ENCODE results near the gene NTNG2. TPM values are rescaled to one million over a fixed set of nuclear protein-coding genes. Genes with fewer than 3 reads are reported as not detected.

NTNG2 gene
- total and polyA plus RNA-seq, 7 donors = 0.01 to 1.3 (median 0.20) TPM

GRCh38 chr9:132288966-132289365, 127.1 kb downstream of the NTNG2 start:
- 88 to 92% (median 89%) methylated on average over 2 of the region's 2 CpGs for WGBS, 3 donors
- TF ChIP-seq, protein P1, sequence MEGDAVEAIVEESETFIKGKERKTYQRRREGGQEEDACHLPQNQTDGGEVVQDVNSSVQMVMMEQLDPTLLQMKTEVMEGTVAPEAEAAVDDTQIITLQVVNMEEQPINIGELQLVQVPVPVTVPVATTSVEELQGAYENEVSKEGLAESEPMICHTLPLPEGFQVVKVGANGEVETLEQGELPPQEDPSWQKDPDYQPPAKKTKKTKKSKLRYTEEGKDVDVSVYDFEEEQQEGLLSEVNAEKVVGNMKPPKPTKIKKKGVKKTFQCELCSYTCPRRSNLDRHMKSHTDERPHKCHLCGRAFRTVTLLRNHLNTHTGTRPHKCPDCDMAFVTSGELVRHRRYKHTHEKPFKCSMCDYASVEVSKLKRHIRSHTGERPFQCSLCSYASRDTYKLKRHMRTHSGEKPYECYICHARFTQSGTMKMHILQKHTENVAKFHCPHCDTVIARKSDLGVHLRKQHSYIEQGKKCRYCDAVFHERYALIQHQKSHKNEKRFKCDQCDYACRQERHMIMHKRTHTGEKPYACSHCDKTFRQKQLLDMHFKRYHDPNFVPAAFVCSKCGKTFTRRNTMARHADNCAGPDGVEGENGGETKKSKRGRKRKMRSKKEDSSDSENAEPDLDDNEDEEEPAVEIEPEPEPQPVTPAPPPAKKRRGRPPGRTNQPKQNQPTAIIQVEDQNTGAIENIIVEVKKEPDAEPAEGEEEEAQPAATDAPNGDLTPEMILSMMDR (IDR thresholded peaks at IDR 0.05) = no peak
- peaks cover 6 to 68% of the 10 kb centered on the region in 2 donors for H3K36me3 ChIP-seq (ENCODE audit: insufficient read depth in 1 of 2, low read depth in 1 of 2)
- no peak overlapping the region for H3K27ac ChIP-seq
- no peaks in the 10 kb centered on the region for H3K27me3 ChIP-seq (ENCODE audit: insufficient read depth in 3 of 3, low read length in 2 of 3)
- peaks cover 10% of the 10 kb centered on the region for H3K4me1 ChIP-seq
- intact Hi-C loops (cut with DNase I) = loop anchor here (10.0 kb wide), 1 partner anchor 1154 kb away; no protein-coding TSS in a partner anchor
- H3K4me3 ChIP-seq = no peak overlapping the region
- no peaks in the 10 kb centered on the region for H3K9me3 ChIP-seq
- ATAC-seq = no peak
- DNase-seq = no peak

- H3K4me3 ChIP-seq = no peak overlapping the region
- H3K27me3 ChIP-seq (ENCODE audit: insufficient read depth in 3 of 3, low read length in 2 of 3) = no peaks in the 10 kb centered on the region
- 92 to 95% (median 93%) methylated on average over 13 of the region's 13 CpGs for WGBS, 3 donors
Observed at GRCh38 chr9:132293145-132293721, 131.4 kb downstream of the NTNG2 start.

More at GRCh38 chr9:132293145-132293721, 131.4 kb downstream of the NTNG2 start:
- no peak for ATAC-seq
- no peaks in the 10 kb centered on the region for H3K9me3 ChIP-seq
- TF ChIP-seq, protein P1 (IDR thresholded peaks at IDR 0.05) = no peak
- H3K27ac ChIP-seq = no peak overlapping the region
- peaks cover 6 to 68% of the 10 kb centered on the region in 2 donors for H3K36me3 ChIP-seq (ENCODE audit: insufficient read depth in 1 of 2, low read depth in 1 of 2)
- no peak for DNase-seq
- H3K4me1 ChIP-seq = peaks cover 10% of the 10 kb centered on the region
- intact Hi-C loops (cut with DNase I) = loop anchor here in 1 of 2 donors (5.0 kb wide), 1 partner anchor 34 kb away; no protein-coding TSS in a partner anchor

Other genes starting within 250 kb of the NTNG2 start
- 10 to 100 TPM; 10.7 to 21.2 (median 14.1) TPM for gene MED27, start 82.2 kb upstream of the NTNG2 start, total RNA-seq
- 10 to 100 TPM; 13.4 to 24.4 (median 17.1) TPM for gene MED27, start 82.2 kb upstream of the NTNG2 start, polyA plus RNA-seq
- gene SETX, start 192.9 kb downstream of the NTNG2 start, total RNA-seq = 10 to 100 TPM; 20.6 to 26.8 (median 22.7) TPM
- 10 to 100 TPM; 10.0 to 20.4 (median 19.8) TPM for gene SETX, start 192.9 kb downstream of the NTNG2 start, polyA plus RNA-seq
- 10 to 100 TPM; 11.1 to 15.3 (median 12.0) TPM for gene TTF1, start 244.8 kb downstream of the NTNG2 start, total RNA-seq
- gene TTF1, start 244.8 kb downstream of the NTNG2 start, polyA plus RNA-seq = 10 to 100 TPM; 21.5 to 33.8 (median 22.4) TPM
- gene CFAP77, start 248.2 kb downstream of the NTNG2 start, total RNA-seq = not detected
- gene CFAP77, start 248.2 kb downstream of the NTNG2 start, polyA plus RNA-seq = not detected

Data from psoas muscle (tissue), 8 donors.